Upper lobe of left lung (tissue), 6 donors: ENCODE measurements around the gene USP16. TPM values are rescaled to one million over a fixed set of nuclear protein-coding genes. Genes with fewer than 3 reads are reported as not detected.

Source experiments
- ATAC-seq, 2 donors: fragments of 200-7000 bp; cut with Tn5 transposase; one replicate each; pipeline ENCODE4 v1.9.1; 2022; ENCODE audit warnings: mild to moderate bottlenecking in 2 of 2, moderate library complexity in 2 of 2; ENCODE audit not compliant: low FRiP score in 2 of 2
- DNase-seq, 2 donors: peaks; one replicate each; pipeline ENCODE4 v3.0.0-alpha.2; 2019 to 2020
- H3K27ac ChIP-seq, 4 donors: fragments of 200-600 bp; sonication (generic); one replicate each; pipeline ENCODE4 v1.5.1; 2016 to 2019
- H3K27me3 ChIP-seq, 4 donors: fragments of 200-600 bp; sonication (generic); one replicate each; pipeline ENCODE4 v1.5.1; 2017 to 2019
- H3K36me3 ChIP-seq, 4 donors: fragments of 200-600 bp; sonication (generic); one replicate each; pipeline ENCODE4 v1.5.1; 2016 to 2019
- H3K4me1 ChIP-seq, 4 donors: fragments of 200-600 bp; sonication (generic); one replicate each; pipeline ENCODE4 v1.5.1; 2018 to 2019
- H3K4me3 ChIP-seq, 4 donors: fragments of 200-600 bp; sonication (generic); one replicate each; pipeline ENCODE4 v1.5.1; 2017 to 2019; ENCODE audit warnings: mild to moderate bottlenecking in 2 of 4, moderate library complexity in 1 of 4
- H3K9me3 ChIP-seq, 4 donors: fragments of 200-600 bp; sonication (generic); one replicate each; pipeline ENCODE4 v1.5.1; 2018 to 2019
- EP300 ChIP-seq, 4 donors: sonication (generic); formaldehyde crosslinking; IDR thresholded peaks; one replicate each; pipeline ENCODE4 v1.5.1; 2017; ENCODE audit warnings: antibody characterized with exemption in 4 of 4, control low read depth in 2 of 4
- POLR2A ChIP-seq, 4 donors: fragments of 450-650 bp; IDR thresholded peaks; one replicate each; pipeline ENCODE4 v1.5.1; 2016 to 2017; ENCODE audit warnings: antibody characterized with exemption in 4 of 4, mild to moderate bottlenecking in 2 of 4
- POLR2AphosphoS5 ChIP-seq, 2 donors: sonication (generic); formaldehyde crosslinking; IDR thresholded peaks; one replicate each; pipeline ENCODE4 v1.5.1; 2017; ENCODE audit warnings: antibody characterized with exemption in 2 of 2
- WGBS, 2 donors: methylation state at CpG; one replicate each; pipeline ENCODE4 v1.1.5; 2017 to 2018; 5-methylcytosine and 5-hydroxymethylcytosine counted together
- total RNA-seq, 6 donors: library from RNA; depleted of rRNA in 4 of 6; stranded (reverse); fragments of >200 nt in 4 of 6; gene quantifications; one replicate each; pipeline versions ENCODE4 v1.1.0 to v1.2.1, GENCODE V29; 2016 to 2021
- TF ChIP-seq, protein P1 (sequence below), 6 experiments: fragments of 450-650 bp in 4 of 6; fragments of 200-600 bp in 2 of 6; sonication (generic) in 2 of 6; IDR thresholded peaks; one replicate each; pipeline ENCODE4 v1.5.1; 2016 to 2019; ENCODE audit warnings: antibody characterized with exemption in 6 of 6
- donor health status: DM: no; HTN: no; CAD: no; lungs with moderate emphysema.
- donor health status: DM: no; HTN: yes; CAD: no; lungs with severe emphysema.

Gene USP16
- total RNA-seq, 6 donors from 2014 or later = 23.0 to 50.0 (median 29.3) TPM

DNA sequence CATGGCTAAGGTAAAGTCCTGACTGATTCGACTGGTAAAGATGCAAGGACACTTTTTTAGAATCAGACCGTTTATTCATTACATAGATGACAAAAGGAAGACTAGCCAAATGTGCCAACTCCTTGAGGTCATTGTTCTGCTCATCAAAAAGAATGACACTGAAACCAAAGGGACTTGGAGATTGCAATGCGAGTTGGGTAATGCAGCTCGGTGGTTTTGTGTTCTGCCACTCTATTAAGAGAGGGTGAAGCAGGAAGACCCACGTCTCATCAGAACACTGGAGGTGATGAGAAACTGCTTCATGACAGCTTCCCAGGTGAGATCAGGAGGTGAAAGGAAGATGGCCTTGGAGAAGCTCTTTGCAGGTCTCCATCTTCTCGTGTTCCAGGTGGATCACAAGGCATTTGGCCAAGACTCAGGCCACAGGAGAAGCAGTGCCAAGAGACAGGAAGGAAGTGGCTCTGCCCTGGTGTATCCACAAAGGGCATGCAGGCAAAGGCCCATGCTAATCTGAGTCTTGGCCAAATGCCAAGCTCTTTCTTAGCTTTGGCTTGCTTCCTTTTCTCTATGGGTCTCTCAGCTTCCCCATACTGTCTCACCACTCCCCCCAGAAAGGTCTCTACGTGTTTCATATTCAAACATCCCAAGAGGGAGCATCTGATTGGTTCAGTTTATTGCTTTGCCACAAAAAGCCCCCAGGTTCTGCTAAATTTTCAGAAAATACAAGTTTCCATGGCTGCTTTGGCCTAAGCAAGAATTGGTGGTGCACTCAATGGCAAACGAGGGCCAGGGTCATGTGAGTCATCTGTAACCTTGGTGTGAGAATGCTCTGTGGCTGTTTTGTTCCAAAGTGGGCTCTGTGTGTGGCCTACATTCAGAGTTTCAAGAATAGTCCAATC, 54.6 kb downstream of the USP16 start:
- peaks cover 3 to 37% (median 22%) of the 10 kb centered on the region in 4 donors for H3K4me1 ChIP-seq
- no peaks in the 10 kb centered on the region for H3K36me3 ChIP-seq
- 56 to 59% methylated on average over 8 of the region's 8 CpGs for WGBS, 2 donors
- TF ChIP-seq POLR2A (IDR thresholded peaks at IDR 0.05) (no peak), EP300 (IDR thresholded peaks at IDR 0.05) (no peak), POLR2AphosphoS5 (IDR thresholded peaks at IDR 0.05) (no peak)
- TF ChIP-seq, protein P1, sequence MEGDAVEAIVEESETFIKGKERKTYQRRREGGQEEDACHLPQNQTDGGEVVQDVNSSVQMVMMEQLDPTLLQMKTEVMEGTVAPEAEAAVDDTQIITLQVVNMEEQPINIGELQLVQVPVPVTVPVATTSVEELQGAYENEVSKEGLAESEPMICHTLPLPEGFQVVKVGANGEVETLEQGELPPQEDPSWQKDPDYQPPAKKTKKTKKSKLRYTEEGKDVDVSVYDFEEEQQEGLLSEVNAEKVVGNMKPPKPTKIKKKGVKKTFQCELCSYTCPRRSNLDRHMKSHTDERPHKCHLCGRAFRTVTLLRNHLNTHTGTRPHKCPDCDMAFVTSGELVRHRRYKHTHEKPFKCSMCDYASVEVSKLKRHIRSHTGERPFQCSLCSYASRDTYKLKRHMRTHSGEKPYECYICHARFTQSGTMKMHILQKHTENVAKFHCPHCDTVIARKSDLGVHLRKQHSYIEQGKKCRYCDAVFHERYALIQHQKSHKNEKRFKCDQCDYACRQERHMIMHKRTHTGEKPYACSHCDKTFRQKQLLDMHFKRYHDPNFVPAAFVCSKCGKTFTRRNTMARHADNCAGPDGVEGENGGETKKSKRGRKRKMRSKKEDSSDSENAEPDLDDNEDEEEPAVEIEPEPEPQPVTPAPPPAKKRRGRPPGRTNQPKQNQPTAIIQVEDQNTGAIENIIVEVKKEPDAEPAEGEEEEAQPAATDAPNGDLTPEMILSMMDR (IDR thresholded peaks at IDR 0.05) = no peak
- ATAC-seq = peak; percentile 52 to 59
- H3K4me3 ChIP-seq = no peak overlapping the region
- DNase-seq = peak in 1 of 2 donors; percentile 58
- H3K27me3 ChIP-seq = no peaks in the 10 kb centered on the region
- peak overlapping the region in 3 of 4 donors; percentile 5 to 98 (median 40) for H3K27ac ChIP-seq
- no peaks in the 10 kb centered on the region for H3K9me3 ChIP-seq

DNA sequence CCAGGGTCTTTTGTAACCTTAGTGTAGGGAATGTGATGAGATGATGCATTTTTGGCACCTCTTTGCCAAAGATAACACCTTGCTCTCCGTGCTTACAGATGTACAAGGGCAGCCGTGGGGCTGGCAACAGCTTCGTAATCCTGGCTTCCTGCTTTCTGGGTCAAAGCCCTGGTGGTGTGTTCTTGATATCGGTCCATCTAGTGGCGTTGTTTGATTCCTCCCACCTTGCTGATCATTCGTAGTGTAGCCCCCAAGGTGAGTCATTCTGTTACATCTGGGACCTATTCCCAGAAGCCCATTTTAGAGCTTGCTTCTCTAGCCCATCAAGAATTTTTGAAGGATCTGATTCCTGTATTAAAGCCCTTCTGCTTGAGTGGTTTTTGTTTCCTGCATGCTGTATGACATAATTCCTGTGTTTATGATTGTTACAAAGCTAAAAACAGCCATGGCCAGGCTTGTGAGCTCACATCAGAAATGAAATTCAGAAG, 56.0 kb downstream of the USP16 start:
- ATAC-seq (peak in 1 of 2 donors; percentile 20), DNase-seq (peak in 1 of 2 donors; percentile 31)
- H3K4me1 ChIP-seq = peaks cover 3 to 32% (median 22%) of the 10 kb centered on the region in 4 donors
- H3K27me3 ChIP-seq = no peaks in the 10 kb centered on the region
- H3K36me3 ChIP-seq = no peaks in the 10 kb centered on the region
- WGBS, 2 donors = 30 to 38% methylated on average over 5 to 6 of the region's 6 CpGs
- H3K27ac ChIP-seq = peak overlapping the region; percentile 31 to 70 (median 41)
- no peak for TF ChIP-seq POLR2AphosphoS5 (IDR thresholded peaks at IDR 0.05)
- TF ChIP-seq, protein P1 (IDR thresholded peaks at IDR 0.05) = no peak
- no peak for TF ChIP-seq EP300 (IDR thresholded peaks at IDR 0.05)
- no peak for TF ChIP-seq POLR2A (IDR thresholded peaks at IDR 0.05)
- H3K4me3 ChIP-seq = no peak overlapping the region
- H3K9me3 ChIP-seq = no peaks in the 10 kb centered on the region

DNA sequence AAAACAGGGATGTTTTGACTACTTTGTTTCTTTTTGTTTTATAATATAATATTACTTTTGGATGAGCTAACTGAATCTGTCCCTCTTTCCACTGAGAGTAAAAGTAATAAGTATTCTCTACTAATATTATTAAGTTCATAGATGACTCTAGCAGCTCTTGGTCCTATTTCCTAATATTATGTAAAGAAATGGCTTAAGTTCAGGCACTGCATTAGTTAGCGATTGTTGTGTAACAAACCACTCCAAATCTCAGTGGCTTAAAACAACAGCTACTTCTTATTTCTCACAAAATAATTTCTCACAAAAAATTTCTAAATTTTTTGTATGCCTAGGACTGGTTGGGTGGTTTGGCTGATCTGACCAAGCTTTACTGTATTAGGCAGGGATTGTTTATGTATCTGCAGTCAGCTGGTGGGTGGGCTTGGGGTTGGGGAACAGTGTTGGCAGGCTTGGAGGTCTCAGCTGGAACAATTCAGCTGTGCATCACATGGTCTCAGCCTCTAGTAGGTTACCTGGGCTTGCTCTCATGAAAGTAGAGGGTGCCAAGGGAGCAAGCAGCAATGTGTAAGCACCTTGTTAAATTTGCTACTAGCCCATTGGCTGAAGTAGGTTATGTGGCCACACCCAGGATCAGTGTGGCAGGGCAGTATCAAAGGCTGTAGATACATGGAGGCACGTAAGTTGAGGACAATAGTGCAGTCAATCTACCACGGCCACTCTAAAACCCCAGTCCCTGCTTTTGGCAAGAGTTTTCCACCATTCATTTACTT, 57.8 kb downstream of the USP16 start:
- WGBS, 2 donors = 74 to 76% methylated on average over 3 of the region's 3 CpGs
- H3K27ac ChIP-seq = no peak overlapping the region
- DNase-seq (no peak), ATAC-seq (no peak)
- TF ChIP-seq EP300 (IDR thresholded peaks at IDR 0.05) = no peak
- TF ChIP-seq, protein P1 (IDR thresholded peaks at IDR 0.05) = no peak
- no peak for TF ChIP-seq POLR2A (IDR thresholded peaks at IDR 0.05)
- TF ChIP-seq POLR2AphosphoS5 (IDR thresholded peaks at IDR 0.05) = no peak
- H3K27me3 ChIP-seq = no peaks in the 10 kb centered on the region
- H3K4me3 ChIP-seq = no peak overlapping the region
- peaks cover 3 to 32% (median 22%) of the 10 kb centered on the region in 4 donors for H3K4me1 ChIP-seq
- no peaks in the 10 kb centered on the region for H3K9me3 ChIP-seq
- H3K36me3 ChIP-seq = no peaks in the 10 kb centered on the region

DNA sequence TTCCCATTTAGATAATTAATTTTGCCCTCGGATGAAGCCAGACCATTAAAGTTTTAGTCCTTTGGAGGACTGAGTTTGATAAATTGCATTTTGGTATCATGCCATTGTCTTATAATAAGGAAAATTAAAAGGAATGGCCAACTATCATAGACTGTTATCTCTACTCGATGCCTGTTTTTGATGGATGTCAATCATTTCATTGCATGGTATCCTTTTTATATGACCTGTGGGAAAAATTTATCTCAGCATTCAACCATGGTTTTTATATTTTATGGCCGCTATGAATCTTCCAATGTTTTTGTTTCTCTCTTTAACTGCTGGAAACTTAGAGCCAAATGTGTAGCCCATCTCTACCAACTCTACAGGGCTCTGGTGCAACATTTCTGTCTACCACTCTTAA, 58.8 kb downstream of the USP16 start:
- no peak for TF ChIP-seq EP300 (IDR thresholded peaks at IDR 0.05)
- no peak for TF ChIP-seq POLR2AphosphoS5 (IDR thresholded peaks at IDR 0.05)
- no peak for TF ChIP-seq POLR2A (IDR thresholded peaks at IDR 0.05)
- TF ChIP-seq, protein P1 (IDR thresholded peaks at IDR 0.05) = no peak
- no peaks in the 10 kb centered on the region for H3K36me3 ChIP-seq
- H3K4me3 ChIP-seq = no peak overlapping the region
- 92 to 100% methylated on average over 3 of the region's 3 CpGs for WGBS, 2 donors
- peaks cover 3 to 26% (median 20%) of the 10 kb centered on the region in 4 donors for H3K4me1 ChIP-seq
- H3K27me3 ChIP-seq = no peaks in the 10 kb centered on the region
- ATAC-seq (no peak), DNase-seq (no peak)
- no peaks in the 10 kb centered on the region for H3K9me3 ChIP-seq
- H3K27ac ChIP-seq = no peak overlapping the region
